Mesenchymal stem cell (in vitro differentiated cells and primary cell): ENCODE data around the gene VPS37C.

Source experiments
- DNase-seq: peaks from one replicate; pipeline ENCODE4 v3.0.0-alpha.2; 2013
- H2AFZ ChIP-seq: one replicate; pipeline ENCODE4 v1.6.1; 2013; ENCODE audit warnings: low read depth, mild to moderate bottlenecking, control low read depth, inconsistent platforms, low read length, moderate library complexity
- H2AK5ac ChIP-seq: 2 replicates; pipeline ENCODE4 v1.6.1; 2013; ENCODE audit warnings: low read length, moderate library complexity, mild to moderate bottlenecking, inconsistent platforms; ENCODE audit not compliant: severe bottlenecking
- H2BK120ac ChIP-seq: one replicate; pipeline ENCODE4 v1.6.1; 2013; ENCODE audit warnings: low read depth, mild to moderate bottlenecking, inconsistent platforms, low read length, moderate library complexity
- H2BK12ac ChIP-seq, 2 experiments: one replicate each; pipeline ENCODE4 v1.6.1; 2013; ENCODE audit warnings: inconsistent platforms in 2 of 2, low read length in 2 of 2, mild to moderate bottlenecking in 2 of 2, moderate library complexity in 2 of 2, control low read depth in 1 of 2
- H2BK15ac ChIP-seq: one replicate; pipeline ENCODE4 v1.6.1; 2013; ENCODE audit warnings: mild to moderate bottlenecking, low read depth, inconsistent platforms; ENCODE audit not compliant: poor library complexity, severe bottlenecking
- H2BK5ac ChIP-seq: 2 replicates; pipeline ENCODE4 v1.6.1; 2013; ENCODE audit warnings: low read depth, mild to moderate bottlenecking, low read length, control low read depth, inconsistent platforms; ENCODE audit not compliant: poor library complexity, severe bottlenecking
- H3K14ac ChIP-seq, 2 experiments: one replicate each; pipeline ENCODE4 v1.6.1; 2013; ENCODE audit warnings: inconsistent platforms in 2 of 2, low read length in 2 of 2, control low read depth in 1 of 2, mild to moderate bottlenecking in 1 of 2, moderate library complexity in 1 of 2
- H3K18ac ChIP-seq, 2 experiments: one replicate each; pipeline ENCODE4 v1.6.1; 2013; ENCODE audit warnings: inconsistent platforms in 2 of 2, low read length in 2 of 2, control low read depth in 1 of 2, low read depth in 1 of 2, mild to moderate bottlenecking in 1 of 2
- H3K23ac ChIP-seq, 2 experiments: one replicate each; pipeline ENCODE4 v1.6.1; 2013; ENCODE audit warnings: inconsistent platforms in 2 of 2, low read length in 2 of 2, mild to moderate bottlenecking in 2 of 2, moderate library complexity in 2 of 2, control low read depth in 1 of 2
- H3K27ac ChIP-seq: 2 replicates; pipeline ENCODE4 v1.5.1; 2013; ENCODE audit warnings: mild to moderate bottlenecking, moderate library complexity, low read length, control low read depth, inconsistent platforms; ENCODE audit not compliant: poor library complexity, severe bottlenecking
- H3K27me3 ChIP-seq, 2 experiments: 2 replicates each; pipeline versions ENCODE4 v1.6.1 to v1.7.0; 2013; ENCODE audit warnings: low read length in 2 of 2, mild to moderate bottlenecking in 2 of 2, moderate library complexity in 2 of 2, control low read depth in 1 of 2, inconsistent platforms in 1 of 2; ENCODE audit not compliant: control insufficient read depth in 1 of 2, insufficient read depth in 1 of 2
- H3K36me3 ChIP-seq, 2 experiments: 2 replicates each; pipeline versions ENCODE4 v1.6.1 to v1.7.0; 2013; ENCODE audit warnings: low read length in 2 of 2, control low read depth in 1 of 2, inconsistent platforms in 1 of 2, low read depth in 1 of 2, mild to moderate bottlenecking in 1 of 2; ENCODE audit not compliant: insufficient read depth in 2 of 2, control insufficient read depth in 1 of 2
- H3K4ac ChIP-seq, 2 experiments: one replicate each; pipeline ENCODE4 v1.6.1; 2013; ENCODE audit warnings: inconsistent platforms in 2 of 2, low read length in 2 of 2, mild to moderate bottlenecking in 2 of 2, moderate library complexity in 2 of 2, control low read depth in 1 of 2, low read depth in 1 of 2
- H3K4me1 ChIP-seq: 2 replicates; pipeline ENCODE4 v1.6.1; 2013; ENCODE audit warnings: low read depth, low read length, control low read depth; ENCODE audit not compliant: control insufficient read depth, insufficient read depth
- H3K4me2 ChIP-seq: 2 replicates; pipeline ENCODE4 v1.6.1; 2013; ENCODE audit warnings: low read length, mild to moderate bottlenecking, inconsistent platforms; ENCODE audit not compliant: poor library complexity, severe bottlenecking
- H3K4me3 ChIP-seq, 2 experiments: 2 replicates each; pipeline versions ENCODE4 v1.5.1 to v1.7.0; 2013; ENCODE audit warnings: low read length in 2 of 2, mild to moderate bottlenecking in 2 of 2, control low read depth in 1 of 2, low read depth in 1 of 2; ENCODE audit not compliant: insufficient read depth in 1 of 2
- H3K79me1 ChIP-seq: replicated peaks from 2 replicates; pipeline ENCODE4 v1.6.1; 2013; ENCODE audit warnings: mild to moderate bottlenecking, control low read depth, low read length, inconsistent platforms; ENCODE audit not compliant: poor library complexity, severe bottlenecking
- H3K9ac ChIP-seq: 2 replicates; pipeline ENCODE4 v1.7.0; 2013; ENCODE audit warnings: mild to moderate bottlenecking, low read length, moderate library complexity
- H3K9me3 ChIP-seq: 2 replicates; pipeline ENCODE4 v1.7.0; 2013; ENCODE audit warnings: mild to moderate bottlenecking, low read length; ENCODE audit not compliant: control insufficient read depth
- H4K8ac ChIP-seq: one replicate; pipeline ENCODE4 v1.6.1; 2013; ENCODE audit warnings: inconsistent platforms, mild to moderate bottlenecking, low read length, moderate library complexity
- H4K91ac ChIP-seq: one replicate; pipeline ENCODE4 v1.6.1; 2013; ENCODE audit warnings: mild to moderate bottlenecking, low read length, inconsistent platforms
- WGBS: methylation state at CpG from one replicate; pipeline ENCODE4 v1.1.7; 2013; ENCODE audit warnings: mixed read lengths; 5-methylcytosine and 5-hydroxymethylcytosine counted together

VPS37C gene

GRCh38 chr11:61118004-61118403, 43.2 kb downstream of the VPS37C start:
- no peak overlapping the region for H3K23ac ChIP-seq
- H3K9ac ChIP-seq: no peak overlapping the region
- no peak overlapping the region for H3K18ac ChIP-seq
- H3K27ac ChIP-seq: no peak overlapping the region
- no peaks in the 10 kb centered on the region for H3K9me3 ChIP-seq
- H3K14ac ChIP-seq: no peak overlapping the region
- no peak overlapping the region for H3K4me3 ChIP-seq
- no peaks in the 10 kb centered on the region for H3K79me1 ChIP-seq
- no peak overlapping the region for H2AK5ac ChIP-seq
- no peak overlapping the region for H2BK15ac ChIP-seq
- no peak overlapping the region for H2BK120ac ChIP-seq
- no peak overlapping the region for H2BK12ac ChIP-seq
- H4K91ac ChIP-seq: no peak overlapping the region
- H2BK5ac ChIP-seq: no peak overlapping the region
- H3K36me3 ChIP-seq: no peaks in the 10 kb centered on the region
- no peak overlapping the region for H2AFZ ChIP-seq
- H3K4me2 ChIP-seq: no peak overlapping the region
- peaks cover 2% of the 10 kb centered on the region for H3K4me1 ChIP-seq
- H3K4ac ChIP-seq: no peak overlapping the region
- no peak overlapping the region for H4K8ac ChIP-seq
- 82% methylated on average over 8 of the region's 9 CpGs for WGBS
- H3K27me3 ChIP-seq: peaks cover 33 to 44% of the 10 kb centered on the region in 2 experiments
- DNase-seq: no peak

GRCh38 chr11:61117168-61117520, 44.1 kb downstream of the VPS37C start:
- WGBS: 83% methylated on average over 1 of the region's 2 CpGs

GRCh38 chr11:61116426-61117167, 44.6 kb downstream of the VPS37C start:
- peak overlapping the region in 1 of 2 experiments; percentile 10 for H3K23ac ChIP-seq
- peak overlapping the region in 1 of 2 experiments; percentile 31 for H3K4me3 ChIP-seq
- H3K4me2 ChIP-seq: no peak overlapping the region
- no peak overlapping the region for H3K18ac ChIP-seq
- peaks cover 2% of the 10 kb centered on the region for H3K4me1 ChIP-seq
- no peak overlapping the region for H3K27ac ChIP-seq
- H4K91ac ChIP-seq: no peak overlapping the region
- H2AFZ ChIP-seq: no peak overlapping the region
- no peak overlapping the region for H2BK15ac ChIP-seq
- no peaks in the 10 kb centered on the region for H3K36me3 ChIP-seq
- no peak overlapping the region for H2BK5ac ChIP-seq
- H4K8ac ChIP-seq: no peak overlapping the region
- no peak overlapping the region for H2AK5ac ChIP-seq
- DNase-seq: no peak
- H3K79me1 ChIP-seq: no peaks in the 10 kb centered on the region
- no peak overlapping the region for H2BK12ac ChIP-seq
- H3K4ac ChIP-seq: no peak overlapping the region
- no peak overlapping the region for H2BK120ac ChIP-seq
- H3K9me3 ChIP-seq: no peaks in the 10 kb centered on the region
- WGBS: 95% methylated on average over 7 of the region's 7 CpGs
- peak overlapping the region in 1 of 2 experiments; percentile 86 for H3K14ac ChIP-seq
- H3K27me3 ChIP-seq: peaks cover 33 to 37% of the 10 kb centered on the region in 2 experiments
- no peak overlapping the region for H3K9ac ChIP-seq

More at GRCh38 chr11:61117168-61117520, 44.1 kb downstream of the VPS37C start:
- Histone ChIP-seq H3K4me3 (no peak overlapping the region), H4K8ac (no peak overlapping the region), H3K14ac (no peak overlapping the region), H3K9ac (no peak overlapping the region), H3K18ac (no peak overlapping the region), H3K27me3 (peaks cover 33 to 40% of the 10 kb centered on the region in 2 experiments), H2BK120ac (no peak overlapping the region), H3K79me1 (no peaks in the 10 kb centered on the region), H2BK12ac (no peak overlapping the region), H2BK5ac (no peak overlapping the region), H4K91ac (no peak overlapping the region), H3K4ac (no peak overlapping the region), H3K36me3 (no peaks in the 10 kb centered on the region), H3K23ac (no peak overlapping the region), H2AFZ (no peak overlapping the region), H3K27ac (no peak overlapping the region), H3K9me3 (no peaks in the 10 kb centered on the region), H3K4me2 (no peak overlapping the region), H3K4me1 (peaks cover 2% of the 10 kb centered on the region), H2BK15ac (no peak overlapping the region), H2AK5ac (no peak overlapping the region)
- DNase-seq: no peak

- Histone ChIP-seq H2AFZ (no peak overlapping the region), H3K9ac (no peak overlapping the region), H3K9me3 (no peaks in the 10 kb centered on the region), H3K4me1 (no peaks in the 10 kb centered on the region), H3K14ac (no peak overlapping the region), H2BK15ac (no peak overlapping the region), H2BK120ac (no peak overlapping the region), H3K79me1 (no peaks in the 10 kb centered on the region), H3K4me3 (no peak overlapping the region), H3K23ac (no peak overlapping the region), H2BK5ac (no peak overlapping the region), H3K27me3 (peaks cover 28 to 33% of the 10 kb centered on the region in 2 experiments), H3K4ac (no peak overlapping the region), H2AK5ac (no peak overlapping the region), H3K4me2 (no peak overlapping the region), H3K18ac (no peak overlapping the region), H2BK12ac (no peak overlapping the region), H3K27ac (no peak overlapping the region), H4K8ac (no peak overlapping the region), H4K91ac (no peak overlapping the region), H3K36me3 (no peaks in the 10 kb centered on the region)
- 90% methylated on average over 20 of the region's 21 CpGs for WGBS
- no peak for DNase-seq
Observed at GRCh38 chr11:61115498-61116224, 45.6 kb downstream of the VPS37C start.
